ENCODE data around the gene NEK10. TPM values are rescaled to one million over a fixed set of nuclear protein-coding genes. Genes with fewer than 3 reads are reported as not detected.
"Not testable (repeated sequence)": the region's sequence is repeated elsewhere in the genome, so short reads cannot be mapped to it uniquely, and the experiment has no call there.

Gene NEK10
- total RNA-seq, 4 donors from 2014 or later, result 1.7 to 2.1 (median 2.1) TPM; not detected in 1

- H3K4me3 ChIP-seq (ENCODE audit: low read depth, poor library complexity, severe bottlenecking), result no peak overlapping the region
- WGBS, 2 donors, result 56 to 79% methylated on average over 1 of the region's 1 CpG
- intact Hi-C loops (cut with DNase I; ENCODE audit: low total_unique reads), result loop anchor here (10.0 kb wide), 1 partner anchor 382 kb away; no protein-coding TSS in a partner anchor
- DNase-seq (ENCODE audit: low spot score in 2 of 2), result no peak
- TF ChIP-seq POLR2A (IDR thresholded peaks at IDR 0.05), result no peak
- no peak for TF ChIP-seq CTCF (IDR thresholded peaks at IDR 0.05)
Measured at GRCh38 chr3:27302891-27303290, 66.3 kb downstream of the NEK10 start.

GRCh38 chr3:27298981-27299380 lies 70.2 kb downstream of the NEK10 start:
- intact Hi-C loops (cut with DNase I; ENCODE audit: low total_unique reads); DNase-seq (ENCODE audit: low spot score in 2 of 2); H3K4me3 ChIP-seq (ENCODE audit: low read depth, poor library complexity, severe bottlenecking): not testable (repeated sequence)
- WGBS, 2 donors, result 77 to 87% methylated on average over 2 of the region's 2 CpGs

- WGBS, 2 donors, result 67% methylated on average over 3 of the region's 3 CpGs
- intact Hi-C loops (cut with DNase I; ENCODE audit: low total_unique reads), result no loop called here
- DNase-seq (ENCODE audit: low spot score in 2 of 2), result no peak
- TF ChIP-seq POLR2A (IDR thresholded peaks at IDR 0.05), result no peak
- no peak for TF ChIP-seq CTCF (IDR thresholded peaks at IDR 0.05)
- no peak overlapping the region for H3K4me3 ChIP-seq (ENCODE audit: low read depth, poor library complexity, severe bottlenecking)
Measured at GRCh38 chr3:27293939-27294338, 75.2 kb downstream of the NEK10 start.

GRCh38 chr3:27290760-27291159 lies 78.4 kb downstream of the NEK10 start:
- intact Hi-C loops (cut with DNase I; ENCODE audit: low total_unique reads), result no loop called here
- TF ChIP-seq POLR2A (IDR thresholded peaks at IDR 0.05), result no peak
- TF ChIP-seq CTCF (IDR thresholded peaks at IDR 0.05), result no peak
- H3K4me3 ChIP-seq (ENCODE audit: low read depth, poor library complexity, severe bottlenecking), result no peak overlapping the region
- DNase-seq (ENCODE audit: low spot score in 2 of 2), result no peak

GRCh38 chr3:27289769-27290413 lies 79.3 kb downstream of the NEK10 start:
- 58 to 63% methylated on average over 3 of the region's 3 CpGs for WGBS, 2 donors
- DNase-seq (ENCODE audit: low spot score in 2 of 2), result no peak
- TF ChIP-seq POLR2A (IDR thresholded peaks at IDR 0.05) (no peak), CTCF (IDR thresholded peaks at IDR 0.05) (no peak)
- H3K4me3 ChIP-seq (ENCODE audit: low read depth, poor library complexity, severe bottlenecking), result no peak overlapping the region
- intact Hi-C loops (cut with DNase I; ENCODE audit: low total_unique reads), result no loop called here

- intact Hi-C loops (cut with DNase I; ENCODE audit: low total_unique reads), result no loop called here
- DNase-seq (ENCODE audit: low spot score in 2 of 2), result no peak
- TF ChIP-seq CTCF (IDR thresholded peaks at IDR 0.05) (no peak), POLR2A (IDR thresholded peaks at IDR 0.05) (no peak)
- WGBS, 2 donors, result 85 to 86% methylated on average over 2 of the region's 2 CpGs
- H3K4me3 ChIP-seq (ENCODE audit: low read depth, poor library complexity, severe bottlenecking), result no peak overlapping the region
Measured at GRCh38 chr3:27287052-27287451, 82.1 kb downstream of the NEK10 start.

GRCh38 chr3:27286467-27286866 lies 82.7 kb downstream of the NEK10 start:
- H3K4me3 ChIP-seq (ENCODE audit: low read depth, poor library complexity, severe bottlenecking); DNase-seq (ENCODE audit: low spot score in 2 of 2); intact Hi-C loops (cut with DNase I; ENCODE audit: low total_unique reads): not testable (repeated sequence)
- 90 to 92% methylated on average over 10 of the region's 10 CpGs for WGBS, 2 donors

All from lower leg skin (tissue), 4 donors.